Measurements from ENCODE around the gene RNF207.

- TF ChIP-seq CTCF (IDR thresholded peaks at IDR 0.05) (no peak), EZH2phosphoT487 (IDR thresholded peaks at IDR 0.05) (no peak), EZH2 (IDR thresholded peaks at IDR 0.05) (no peak)
These were observed 6.4 kb upstream of the RNF207 start, which contains the start of gene RPL22 for GRCh38 chr1:6199298-6200187.
